Activated T-cell treated with anti-CD3 and anti-CD28 coated beads for 48 hours (primary cell): ENCODE data around the gene ZNRF1.
A peak's percentile ranks its signal among the peaks of the same experiment; 100 is the strongest.

Experiments used
- DNase-seq: peaks from one replicate; pipeline ENCODE4 v3.0.0-alpha.2; 2020; ENCODE audit warnings: low read depth

Gene ZNRF1

DNA sequence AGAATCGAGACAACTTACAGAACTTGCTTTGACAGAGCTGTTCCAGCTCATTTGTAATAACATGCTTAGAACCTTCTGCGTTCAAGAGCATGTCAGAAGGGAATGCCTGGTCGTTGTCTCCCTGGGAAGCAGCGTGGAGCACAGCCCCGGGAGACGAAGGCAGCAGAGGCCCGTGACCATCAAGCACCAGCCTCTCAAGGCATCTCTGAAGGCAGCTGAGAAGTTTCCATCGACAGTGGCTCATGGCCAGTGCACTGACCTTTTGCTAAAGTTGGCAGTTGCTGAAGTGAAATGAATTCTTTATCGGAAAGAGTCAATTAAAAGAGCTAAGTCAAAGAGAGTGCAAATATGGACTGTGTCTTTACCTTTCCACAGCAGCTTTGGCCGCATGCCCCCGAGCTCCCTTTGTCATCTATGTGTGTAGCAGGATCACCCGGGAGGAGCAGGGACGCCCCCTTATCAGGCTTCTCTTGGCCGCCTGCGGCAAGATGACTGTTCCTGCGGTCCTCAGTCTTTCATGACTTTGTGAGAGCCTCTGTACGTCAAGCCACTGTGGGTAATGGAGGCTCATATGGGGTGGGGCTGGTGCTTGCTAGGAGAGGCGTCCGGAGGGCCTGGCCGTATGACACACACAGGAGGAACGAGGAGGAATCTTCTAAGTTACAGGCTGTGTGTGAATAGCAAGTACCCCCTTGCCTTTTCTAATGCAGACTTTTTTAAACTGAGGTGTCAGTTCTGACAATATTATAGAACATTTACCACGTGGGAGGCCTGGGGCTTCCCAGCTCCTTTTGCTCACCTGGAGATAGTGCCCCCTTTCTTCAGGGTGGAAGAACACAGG lies 63.5 kb downstream of the ZNRF1 start:
- DNase-seq: no peak

DNA sequence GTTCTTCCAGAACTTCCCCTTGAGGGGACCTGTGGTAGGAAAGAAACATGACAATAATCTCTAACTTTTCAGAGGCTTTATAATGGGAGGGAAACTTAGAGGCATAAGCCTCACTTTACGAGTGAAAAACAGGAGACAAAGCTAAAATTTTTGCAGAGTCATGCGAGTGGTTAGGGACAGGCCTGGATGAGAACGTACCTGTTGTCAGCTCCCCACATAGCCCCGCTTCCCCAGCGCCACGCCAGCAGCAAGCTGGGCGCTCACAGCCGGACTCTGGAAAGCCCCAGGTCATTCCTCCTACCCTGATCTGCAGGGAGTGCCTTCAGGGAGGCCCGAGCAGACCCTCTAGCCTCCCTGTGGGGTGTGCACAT lies 64.1 kb downstream of the ZNRF1 start:
- no peak for DNase-seq

DNA sequence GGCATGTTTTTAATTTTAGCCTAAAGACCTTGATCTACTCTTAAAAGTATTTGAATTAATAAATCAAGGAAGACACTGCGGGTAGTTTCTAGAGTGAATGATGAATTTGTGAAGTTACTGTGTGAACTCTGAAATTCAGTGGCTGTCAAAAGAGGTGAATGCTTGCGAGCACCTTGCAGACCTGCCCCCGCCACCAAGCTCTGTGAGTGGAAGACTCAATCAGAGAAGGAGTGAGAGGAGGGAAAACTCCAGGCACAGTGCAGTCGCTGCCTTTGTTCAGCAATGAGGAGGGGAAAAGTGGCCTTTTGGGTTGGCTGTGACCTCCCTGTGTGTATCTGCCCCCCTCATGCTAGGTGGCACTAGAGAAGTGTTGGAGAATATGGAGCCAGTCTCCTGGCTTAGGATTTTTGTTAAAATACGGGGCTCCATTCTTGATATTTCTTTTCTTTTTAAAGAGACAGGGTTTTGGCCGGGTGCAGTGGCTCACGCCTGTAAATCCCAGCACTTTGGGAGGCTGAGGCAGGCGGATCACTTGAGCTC lies 64.8 kb downstream of the ZNRF1 start:
- DNase-seq: no peak

DNA sequence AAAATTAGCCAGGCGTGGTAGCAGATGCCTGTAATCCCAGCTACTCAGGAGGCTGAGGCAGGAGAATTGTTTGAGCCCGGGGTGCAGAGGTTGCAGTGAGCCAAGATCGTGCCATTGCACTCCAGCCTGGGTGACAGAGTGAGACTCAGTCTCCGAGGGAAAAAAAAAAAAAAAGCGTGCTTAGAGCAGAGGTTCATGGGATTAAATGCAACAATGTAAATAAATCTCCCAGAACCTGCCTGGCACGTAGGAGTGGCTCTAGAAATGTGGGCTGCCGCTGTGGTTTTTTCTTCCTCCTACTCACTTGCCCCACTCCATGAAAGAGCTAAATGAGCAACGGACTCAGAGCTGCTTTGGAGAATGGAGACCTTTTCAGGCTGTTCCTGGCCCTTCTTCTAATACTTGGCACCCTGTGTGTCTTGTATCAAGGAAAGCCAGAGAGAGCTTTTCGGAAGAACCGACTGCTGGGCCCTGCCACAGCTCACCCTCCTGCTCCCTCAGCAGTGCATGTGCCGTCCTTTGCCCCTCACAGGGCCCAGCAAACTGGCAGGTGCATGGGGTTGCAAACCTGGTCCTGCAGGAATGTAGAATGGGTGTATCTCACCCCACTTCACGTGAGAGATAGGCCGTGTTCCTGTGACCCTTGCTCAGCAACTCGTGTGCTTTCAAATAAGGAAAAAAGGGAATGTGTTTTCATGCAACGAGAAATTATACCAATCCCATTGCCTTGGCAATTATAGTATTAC lies 65.8 kb downstream of the ZNRF1 start:
- peak; percentile 13 for DNase-seq

DNA sequence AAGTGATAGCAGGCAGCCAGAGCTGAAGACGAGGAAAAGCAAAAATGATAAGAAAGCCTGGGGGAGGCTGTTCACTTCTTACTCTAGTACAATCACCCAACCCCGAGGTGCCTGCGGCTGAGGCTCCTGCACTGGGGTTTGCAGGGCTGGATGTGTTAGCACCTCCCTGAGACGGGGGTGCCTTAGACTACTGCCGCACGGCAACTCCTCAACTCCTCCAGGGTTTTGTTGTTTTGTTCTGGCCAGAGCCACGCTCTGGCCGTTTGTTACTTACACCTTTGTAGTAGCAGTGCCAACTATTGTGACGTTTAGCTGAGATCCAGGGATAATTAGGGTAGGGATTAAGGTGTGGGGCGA lies 66.3 kb downstream of the ZNRF1 start:
- peak; percentile 26 for DNase-seq

DNA sequence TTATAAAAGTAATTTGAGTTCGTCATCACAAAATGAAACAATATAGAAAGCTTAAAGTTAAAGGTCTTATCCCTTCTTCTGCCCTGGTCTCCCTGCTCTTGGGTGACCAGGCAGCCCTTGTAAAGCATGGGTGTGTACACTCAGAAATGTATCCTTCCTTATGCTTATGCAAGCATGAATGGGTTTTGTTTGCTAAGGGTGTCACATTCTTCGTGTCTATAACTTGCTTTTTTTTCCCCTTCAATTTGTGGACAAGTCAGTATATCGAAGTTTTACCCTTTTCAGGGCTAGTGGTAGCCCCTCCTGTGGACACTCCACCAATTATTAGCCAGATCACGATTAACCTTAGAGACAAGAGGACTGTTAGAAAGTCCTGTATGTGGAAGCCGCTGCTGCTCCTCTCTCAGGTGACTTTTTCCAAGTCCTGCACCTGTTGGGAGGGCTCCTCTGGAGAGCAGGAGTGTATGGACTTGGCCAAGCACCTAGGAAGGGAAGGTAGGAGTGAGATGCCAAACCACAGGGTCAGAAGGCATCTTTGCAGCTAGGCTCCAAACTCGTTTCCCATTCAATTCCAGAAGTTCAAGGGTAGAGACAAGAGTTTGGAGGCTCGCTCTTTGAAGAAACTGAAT lies 66.8 kb downstream of the ZNRF1 start:
- no peak for DNase-seq

DNA sequence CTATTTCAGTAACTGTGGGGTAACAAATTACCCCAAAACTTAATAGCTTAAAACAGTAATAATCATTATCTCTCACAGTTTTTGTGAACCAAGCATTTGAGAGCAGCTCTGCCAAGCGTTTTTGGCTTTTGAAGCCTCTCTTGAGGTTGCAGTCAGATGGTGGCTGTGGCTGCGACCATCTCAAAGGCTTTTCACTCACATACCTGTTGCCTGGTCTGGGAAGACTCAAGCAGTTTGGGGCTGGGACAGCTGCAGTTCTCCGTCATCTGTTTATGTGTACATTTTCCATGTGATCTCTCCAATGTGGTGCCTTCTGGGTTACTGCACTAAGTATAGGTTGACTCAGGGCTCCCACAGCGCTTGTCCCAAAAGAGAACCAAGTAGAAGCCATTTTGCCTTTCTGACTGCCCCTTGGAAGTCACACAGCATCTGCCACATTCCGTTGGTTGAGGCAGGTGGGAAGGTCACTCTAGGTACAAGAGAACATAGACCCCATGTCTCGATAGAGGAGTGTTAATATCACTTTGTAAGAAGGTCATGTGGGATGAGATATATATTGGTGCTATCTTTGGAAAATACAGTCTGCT lies 68.1 kb downstream of the ZNRF1 start:
- no peak for DNase-seq

DNA sequence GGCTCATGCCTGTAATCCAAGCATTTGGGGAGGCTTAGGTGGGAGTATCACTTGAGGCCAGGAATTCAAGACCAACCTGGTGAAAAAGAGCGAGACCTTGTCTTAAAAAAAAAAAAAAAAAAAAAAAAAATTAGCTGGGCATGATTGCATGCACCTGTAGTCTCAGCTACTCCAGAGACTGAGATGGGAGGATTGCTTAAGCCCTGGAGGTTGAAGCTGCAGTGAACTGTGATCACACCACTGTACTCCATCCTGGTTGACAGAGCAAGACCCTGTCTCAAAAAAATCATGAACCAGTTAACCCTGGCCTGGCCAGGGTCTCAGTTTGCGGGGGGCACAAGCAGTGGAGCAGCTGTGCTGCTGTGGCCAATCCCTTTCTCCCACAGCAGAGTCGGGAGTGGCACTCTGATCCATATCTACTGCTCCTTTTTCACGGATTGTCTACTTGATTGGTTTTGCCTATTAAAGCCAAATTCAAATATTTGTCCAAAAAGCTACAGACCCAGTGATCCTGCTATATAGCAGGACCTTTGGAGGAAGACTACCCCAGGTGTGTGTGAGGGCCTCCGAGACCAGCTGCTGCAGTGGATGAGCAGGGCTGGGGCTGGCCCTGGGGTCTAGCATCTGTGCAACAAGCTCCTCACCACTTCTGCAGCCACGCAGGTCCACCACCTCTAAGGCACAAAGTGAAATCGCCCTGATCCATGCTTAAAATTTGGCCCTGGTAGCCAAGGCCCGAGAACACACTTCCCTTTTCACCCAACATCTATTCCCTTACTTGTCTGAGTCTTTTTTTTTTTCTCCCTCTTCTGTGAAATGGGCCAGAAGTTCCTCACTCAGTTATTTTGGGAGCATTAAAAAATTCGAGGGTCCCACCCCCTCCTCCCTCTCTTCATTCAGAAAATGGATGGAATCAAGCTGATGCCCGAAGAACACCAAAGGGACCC lies 69.5 kb downstream of the ZNRF1 start:
- no peak for DNase-seq

DNA sequence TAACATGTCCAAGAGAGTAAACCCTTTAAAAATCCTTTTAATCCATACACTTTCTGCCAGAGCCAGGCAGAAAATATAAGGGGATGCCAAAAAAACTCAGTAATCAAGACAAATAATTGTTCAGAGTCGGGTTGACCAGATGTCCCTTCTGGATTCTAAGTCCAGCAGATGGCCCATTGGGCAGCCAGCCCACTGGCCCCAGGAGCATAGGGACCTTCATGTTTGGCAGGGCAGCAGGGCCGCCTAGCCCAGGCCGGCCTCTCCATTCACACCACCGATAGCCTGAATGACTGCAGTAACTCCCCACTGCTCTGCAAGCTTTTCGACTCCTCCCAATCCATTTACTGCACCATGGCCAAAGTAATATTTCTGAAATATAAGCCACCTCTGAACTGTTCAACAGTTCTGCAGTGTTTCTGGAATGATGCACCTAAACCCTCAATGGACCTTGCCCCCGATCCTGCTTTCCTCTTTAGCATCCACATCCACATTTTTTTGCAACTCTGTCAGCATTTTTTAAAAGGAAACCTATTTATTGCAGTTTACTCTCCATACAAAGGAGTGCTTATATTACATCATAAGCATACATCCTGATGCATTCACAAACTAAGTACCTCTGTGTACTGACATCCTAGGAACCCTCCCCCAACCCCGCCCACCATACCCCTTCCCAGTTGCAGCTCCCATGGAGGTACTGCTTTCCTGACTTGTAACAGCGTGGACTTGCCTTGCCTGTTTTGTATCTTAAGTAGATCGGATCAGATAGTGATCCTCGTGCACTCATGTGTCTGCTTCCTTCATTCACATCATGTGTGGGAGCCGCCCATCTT lies 71.4 kb downstream of the ZNRF1 start:
- DNase-seq: no peak

DNA sequence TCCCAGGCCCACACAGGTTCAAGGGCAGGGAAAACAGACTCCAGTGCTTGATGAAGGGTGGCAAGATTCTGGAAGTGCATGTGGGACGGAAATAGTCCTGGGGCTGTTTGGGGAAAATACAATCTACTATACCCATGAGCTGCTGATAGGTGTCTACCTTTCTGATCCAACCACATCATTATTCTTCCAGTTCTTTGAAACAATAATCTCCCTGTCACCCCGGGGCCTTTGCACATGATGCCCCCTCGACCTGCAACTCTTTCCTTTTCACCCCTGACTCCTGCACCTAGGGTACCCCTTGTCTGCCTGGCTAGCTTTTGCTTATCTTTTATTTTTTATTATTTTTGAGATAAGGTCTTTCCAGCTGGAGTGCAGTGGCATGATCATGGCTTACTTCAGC lies 72.8 kb downstream of the ZNRF1 start:
- DNase-seq: no peak

DNA sequence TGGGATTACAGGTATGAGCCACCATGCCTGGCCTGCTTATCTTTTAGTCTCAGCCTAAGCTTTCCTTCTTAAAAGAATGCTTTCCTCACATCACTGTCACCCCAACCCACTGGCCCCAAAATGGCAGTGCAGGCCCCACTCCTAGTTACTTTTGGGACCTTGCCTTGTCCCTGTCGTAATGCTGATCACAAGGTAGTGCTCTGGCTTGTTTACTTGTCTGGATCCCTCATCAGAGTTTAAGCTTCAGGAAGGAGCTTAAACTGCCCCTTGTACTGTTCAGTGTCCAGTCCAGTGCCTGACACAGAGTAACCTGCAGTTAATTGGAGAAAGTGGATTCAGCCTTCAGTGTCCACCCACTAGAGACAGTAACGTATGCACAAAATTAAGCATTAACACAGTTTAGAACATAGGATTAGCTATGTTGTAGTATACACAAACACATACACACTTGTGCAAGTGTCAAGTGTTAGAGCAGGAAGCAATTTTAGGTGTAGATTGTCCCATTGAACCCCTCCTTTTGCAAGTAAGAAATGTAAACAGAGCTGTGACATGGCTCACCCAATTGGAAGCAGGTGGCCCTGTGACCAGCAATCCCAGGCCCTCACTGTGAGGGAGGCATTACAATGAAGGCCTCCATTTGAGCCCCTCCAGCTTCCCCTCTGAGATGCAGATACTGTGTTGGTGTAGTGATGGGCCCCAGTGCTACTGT lies 73.6 kb downstream of the ZNRF1 start:
- DNase-seq: no peak

DNA sequence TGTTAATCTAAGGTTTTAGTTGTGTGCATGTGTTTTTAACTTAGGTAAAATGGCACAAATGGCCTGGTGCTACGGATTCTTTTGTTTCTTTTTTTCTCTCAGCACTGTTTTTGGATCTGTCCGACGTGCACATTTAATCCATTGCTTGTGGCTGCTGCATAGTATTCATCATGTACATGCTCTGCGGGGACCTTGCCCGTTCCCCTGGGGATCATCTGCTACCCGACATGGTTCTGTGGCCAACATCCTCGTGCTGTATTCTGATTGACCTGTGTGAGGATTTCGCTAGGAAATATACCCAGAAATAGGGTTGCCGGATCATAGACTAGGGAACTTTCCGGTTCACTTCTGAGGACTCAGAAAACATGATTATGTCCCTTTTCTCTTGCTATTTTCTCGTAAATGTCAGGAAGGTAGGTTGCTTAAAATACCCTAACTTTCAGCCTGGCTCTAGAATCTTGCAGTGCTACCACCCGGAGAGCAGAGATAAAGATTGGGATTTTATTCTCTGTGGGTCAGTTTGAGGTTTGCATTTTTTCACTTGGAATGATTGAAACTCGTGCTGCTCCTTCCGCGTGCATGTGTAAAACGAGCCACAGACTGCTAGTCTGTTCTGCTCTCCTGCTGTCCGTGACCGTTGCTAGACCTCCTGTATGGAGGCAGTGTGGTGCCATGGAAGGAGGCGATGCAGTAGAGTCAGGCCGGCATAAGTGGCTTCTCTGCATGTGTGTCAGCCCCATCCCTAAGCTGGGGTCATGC lies 74.9 kb downstream of the ZNRF1 start:
- no peak for DNase-seq

DNA sequence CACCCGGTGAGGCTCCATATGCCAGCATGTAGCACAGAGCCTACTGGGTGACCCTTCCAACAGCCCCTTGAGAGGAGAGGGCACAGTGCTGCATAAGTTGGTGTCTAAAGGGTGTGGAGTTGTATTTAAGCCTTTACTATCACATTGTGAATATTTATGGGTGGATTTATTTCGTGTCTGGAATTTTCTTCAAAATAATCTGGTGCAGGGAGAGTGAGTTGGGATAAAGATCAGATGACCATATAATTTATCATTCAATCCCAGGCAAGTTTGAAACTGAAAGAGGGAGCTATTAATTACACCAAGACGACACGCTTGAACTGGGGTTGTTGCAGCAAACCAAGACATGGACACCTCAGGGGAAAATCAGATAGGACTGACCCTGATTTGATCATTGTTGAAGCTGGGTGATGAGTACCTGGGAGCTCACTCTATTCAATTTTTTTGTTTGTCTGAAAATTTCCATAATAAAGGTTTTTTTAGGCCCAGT lies 75.5 kb downstream of the ZNRF1 start:
- no peak for DNase-seq

DNA sequence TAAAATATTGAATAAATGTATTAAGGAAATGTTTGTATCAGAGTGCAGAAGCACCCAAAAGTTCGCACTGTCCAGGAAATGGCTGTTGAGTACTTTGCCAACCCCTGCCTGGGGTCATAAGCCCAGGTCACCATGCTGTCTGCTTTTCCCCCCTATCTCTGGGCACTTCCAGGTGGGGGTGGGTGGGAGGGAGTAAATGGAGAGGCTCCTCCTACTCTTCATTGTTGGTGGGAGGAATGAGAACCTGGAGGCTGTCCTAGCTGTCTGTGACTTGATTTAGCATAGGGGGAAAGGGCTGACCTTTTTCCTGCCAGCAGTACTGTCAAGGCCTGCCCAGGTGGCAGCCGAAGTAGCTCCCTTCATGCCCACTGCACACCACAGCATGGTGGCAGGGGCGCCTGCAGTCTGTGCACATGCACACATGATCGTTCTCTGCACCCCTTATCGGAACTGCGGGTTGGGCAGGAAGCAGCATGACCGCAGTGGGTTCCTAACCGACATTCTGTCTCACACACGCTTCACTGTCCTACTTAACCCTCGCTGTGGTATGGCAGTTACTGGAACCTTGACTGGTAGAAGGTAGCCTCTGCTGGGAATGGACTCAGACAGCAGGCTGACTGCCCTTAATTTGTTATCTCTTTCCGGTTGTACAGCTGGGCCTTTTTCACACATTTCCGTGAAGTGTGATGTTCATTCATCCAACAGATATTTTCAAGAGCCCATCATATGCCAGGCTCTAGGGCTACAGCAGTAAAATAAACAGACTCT lies 76.3 kb downstream of the ZNRF1 start:
- DNase-seq: peak; percentile 71

DNA sequence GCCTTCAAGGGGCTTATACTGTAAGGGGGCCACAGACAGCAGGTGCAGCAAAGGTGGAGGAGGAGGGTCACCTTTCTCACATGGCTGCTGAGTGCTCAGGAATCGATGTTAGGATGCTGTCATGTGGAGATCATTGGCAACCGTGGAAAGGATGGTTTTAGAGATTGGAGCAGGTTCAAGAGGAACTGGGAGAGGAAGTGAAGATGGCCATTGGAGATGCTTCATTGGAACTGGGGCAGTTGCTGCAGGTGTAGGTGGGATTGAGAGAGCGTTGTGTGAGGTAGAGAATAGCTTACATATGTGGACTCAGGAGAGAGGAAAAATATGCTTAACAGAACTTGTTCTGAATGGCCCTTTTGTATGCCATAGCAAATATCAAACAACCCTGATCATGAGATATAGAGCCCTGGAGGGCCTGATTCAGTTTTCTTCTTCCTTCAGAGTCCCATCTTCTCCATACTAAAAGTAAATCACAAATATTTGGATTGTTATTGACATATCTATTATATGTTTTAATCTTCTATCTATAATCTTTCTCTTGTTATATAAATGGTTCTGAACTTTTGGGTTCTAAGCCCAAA lies 77.0 kb downstream of the ZNRF1 start:
- no peak for DNase-seq

DNA sequence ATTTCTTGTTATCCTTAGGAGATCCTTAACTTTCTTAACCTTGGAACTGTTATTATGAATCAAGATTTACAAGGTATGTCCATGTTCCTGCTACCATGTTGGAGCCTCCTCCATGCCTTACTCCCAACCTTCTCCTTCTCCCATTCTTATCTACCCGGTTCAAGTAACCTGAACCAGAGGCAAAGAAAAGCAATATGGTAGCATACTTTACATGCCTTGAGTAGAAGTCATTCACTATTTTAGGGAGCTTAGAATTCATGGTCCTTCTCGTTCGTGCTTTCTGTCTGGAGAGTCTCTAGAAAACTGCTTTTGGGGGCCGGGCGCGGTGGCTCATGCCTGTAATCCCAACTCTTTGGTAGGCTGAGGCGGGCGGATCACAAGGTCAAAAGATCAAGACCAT lies 80.1 kb downstream of the ZNRF1 start:
- no peak for DNase-seq

DNA sequence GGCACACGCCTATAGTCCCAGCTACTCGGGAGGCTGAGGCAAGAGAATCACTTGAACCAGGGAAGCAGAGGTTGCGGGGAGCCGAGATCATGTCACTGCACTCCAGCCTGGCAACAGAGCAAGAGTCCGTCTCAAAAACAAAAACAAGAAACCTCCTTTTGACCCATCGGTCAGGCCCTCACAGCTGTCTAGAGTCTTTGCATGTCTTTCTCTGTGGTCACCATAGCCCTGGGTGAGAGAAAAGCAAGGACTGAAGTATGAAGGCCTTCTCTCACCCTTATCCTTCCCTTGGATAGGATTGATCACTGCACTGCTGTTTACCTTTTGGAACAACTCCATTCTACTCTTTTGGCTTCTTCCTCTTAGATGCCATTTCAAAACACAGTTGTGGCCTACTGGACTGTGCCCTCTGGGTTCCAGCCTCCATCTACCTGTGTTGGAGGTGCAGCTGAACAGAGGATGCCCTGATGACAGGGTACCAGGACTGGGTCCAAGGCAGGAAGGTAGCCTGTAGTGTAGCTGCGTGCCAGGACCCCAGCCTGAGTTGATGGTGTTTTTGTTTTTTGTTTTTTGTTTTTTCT lies 80.6 kb downstream of the ZNRF1 start:
- DNase-seq: no peak
